Liver (tissue), 9 donors: ENCODE results near the gene PHKG2. TPM values are rescaled to one million over a fixed set of nuclear protein-coding genes. Genes with fewer than 3 reads are reported as not detected.
A peak's percentile ranks its signal among the peaks of the same experiment; 100 is the strongest.

Source experiments
- DNase-seq: peaks from one replicate; pipeline ENCODE4 v3.0.0-alpha.2; 2017; ENCODE audit warnings: low spot score
- H3K27ac ChIP-seq, 2 donors: one replicate each; pipeline ENCODE4 v1.7.0; 2013; ENCODE audit warnings: inconsistent platforms in 2 of 2, low read length in 2 of 2, control low read depth in 1 of 2, low read depth in 1 of 2, mild to moderate bottlenecking in 1 of 2
- H3K27me3 ChIP-seq, 4 donors: one replicate each; pipeline versions ENCODE4 v1.6.1 to v1.7.0; 2013; ENCODE audit warnings: low read length in 3 of 4, inconsistent platforms in 1 of 4, mild to moderate bottlenecking in 1 of 4, moderate library complexity in 1 of 4; ENCODE audit not compliant: control insufficient read depth in 4 of 4, insufficient read depth in 4 of 4
- H3K36me3 ChIP-seq, 4 donors: one replicate each; pipeline versions ENCODE4 v1.6.1 to v1.7.0; 2013; ENCODE audit warnings: low read length in 3 of 4, mild to moderate bottlenecking in 3 of 4, low read depth in 1 of 4, moderate library complexity in 1 of 4; ENCODE audit not compliant: control insufficient read depth in 4 of 4, insufficient read depth in 3 of 4
- H3K4me1 ChIP-seq, 4 donors: one replicate each; pipeline versions ENCODE4 v1.6.1 to v1.7.0; 2013; ENCODE audit warnings: low read length in 3 of 4, mild to moderate bottlenecking in 3 of 4, moderate library complexity in 1 of 4; ENCODE audit not compliant: control insufficient read depth in 4 of 4, insufficient read depth in 4 of 4
- H3K4me3 ChIP-seq, 3 donors: one replicate each; pipeline versions ENCODE4 v1.6.1 to v1.7.0; 2013; ENCODE audit warnings: low read length in 3 of 3, control low read depth in 1 of 3, low read depth in 1 of 3, mild to moderate bottlenecking in 1 of 3
- H3K9ac ChIP-seq, 2 donors: one replicate each; pipeline ENCODE4 v1.7.0; 2013; ENCODE audit warnings: low read length in 2 of 2, mild to moderate bottlenecking in 2 of 2, moderate library complexity in 2 of 2, control low read depth in 1 of 2, low read depth in 1 of 2
- H3K9me3 ChIP-seq, 4 donors: one replicate each; pipeline versions ENCODE4 v1.6.1 to v1.7.0; 2013; ENCODE audit warnings: low read length in 3 of 4; ENCODE audit not compliant: control insufficient read depth in 4 of 4
- HNF4A ChIP-seq, 2 donors: conservative IDR thresholded peaks; 2 replicates each; pipeline ENCODE4 v1.6.1; 2016; ENCODE audit warnings: antibody characterized with exemption in 2 of 2, mild to moderate bottlenecking in 2 of 2
- HNF4G ChIP-seq: IDR thresholded peaks from 2 replicates; pipeline ENCODE4 v1.6.1; 2016; ENCODE audit warnings: antibody characterized with exemption
- JUND ChIP-seq, 2 donors: IDR thresholded peaks; 2 replicates each; pipeline ENCODE4 v1.6.1; 2016; ENCODE audit warnings: antibody characterized with exemption in 2 of 2
- NR2F2 ChIP-seq: IDR thresholded peaks from 2 replicates; pipeline ENCODE4 v1.6.1; 2016; ENCODE audit warnings: antibody characterized with exemption
- RAD21 ChIP-seq, 2 donors: IDR thresholded peaks; 2 replicates each; pipeline ENCODE4 v1.6.1; 2016; ENCODE audit warnings: antibody characterized with exemption in 2 of 2, mild to moderate bottlenecking in 2 of 2
- RXRA ChIP-seq, 2 donors: IDR thresholded peaks; 2 replicates each; pipeline ENCODE4 v1.6.1; 2017 to 2018; ENCODE audit warnings: antibody characterized with exemption in 2 of 2, mild to moderate bottlenecking in 1 of 2
- SP1 ChIP-seq: IDR thresholded peaks from 2 replicates; pipeline ENCODE4 v1.6.1; 2018; ENCODE audit warnings: antibody characterized with exemption, mild to moderate bottlenecking
- TAF1 ChIP-seq: conservative IDR thresholded peaks from 2 replicates; pipeline ENCODE4 v1.6.1; 2016; ENCODE audit warnings: antibody characterized with exemption, mild to moderate bottlenecking
- YY1 ChIP-seq: IDR thresholded peaks from 2 replicates; pipeline ENCODE4 v1.6.1; 2016; ENCODE audit warnings: antibody characterized with exemption, mild to moderate bottlenecking
- WGBS: extraction: QIAGEN DNeasy Blood & Tissue Kit; methylation state at CpG from one replicate; pipeline ENCODE4 v1.1.7; 2013; 5-methylcytosine and 5-hydroxymethylcytosine counted together
- polyA plus RNA-seq, 2 donors: library from polyadenylated mRNA; stranded (reverse) in 1 of 2; unstranded in 1 of 2; fragments of 200-250 nt in 1 of 2; fragments of >200 nt in 1 of 2; fragmentation: Nextera tagmentation in 1 of 2; extraction: Ambion mirVana in 1 of 2; gene quantifications; one replicate each; pipeline versions ENCODE4 v1.2.1 to v1.2.3, GENCODE V29; 2013 to 2015
- total RNA-seq, 2 donors: library from RNA; depleted of rRNA; stranded (reverse); fragments of >200 nt; gene quantifications; one replicate each; pipeline ENCODE4 v1.2.3, GENCODE V29; 2014
- TF ChIP-seq, protein P1 (sequence below): fragments of 150-350 bp; IDR thresholded peaks from 2 replicates; pipeline ENCODE4 v1.5.1; 2017; ENCODE audit warnings: improper control_type of control experiment, low read depth, low read length; ENCODE audit not compliant: missing input control
- TF ChIP-seq, protein P2 (sequence below): IDR thresholded peaks from 2 replicates; pipeline ENCODE4 v1.6.1; 2016; ENCODE audit warnings: antibody characterized with exemption
- TF ChIP-seq, protein P3 (sequence below): IDR thresholded peaks from 2 replicates; pipeline ENCODE4 v1.6.1; 2016; ENCODE audit warnings: antibody characterized with exemption, mild to moderate bottlenecking
- donor health status: healthy.
- donor health status: healthy.
- donor health status: healthy.
- donor health status: healthy.
- donor health status: healthy.

PHKG2 gene
- total and polyA plus RNA-seq, 4 donors = 9.2 to 21.2 (median 17.9) TPM

DNA sequence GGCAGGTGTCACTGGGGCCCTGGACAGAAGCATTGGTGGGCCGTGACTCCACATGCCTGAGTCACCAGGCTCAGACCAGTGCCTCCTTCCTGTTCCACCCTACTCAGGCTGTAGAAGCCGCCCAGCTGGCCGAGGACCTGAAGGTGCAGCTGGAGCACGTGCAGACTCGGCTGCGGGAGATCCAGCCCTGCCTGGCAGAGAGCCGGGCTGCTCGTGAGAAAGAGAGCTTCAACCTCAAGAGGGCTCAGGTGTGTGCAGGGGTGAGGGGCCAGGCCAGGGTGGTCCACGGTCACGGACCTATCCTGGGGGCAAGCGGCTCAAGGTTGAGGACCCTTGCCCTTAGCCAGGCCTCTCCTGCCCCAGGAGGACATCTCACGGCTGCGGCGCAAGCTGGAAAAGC is 23.5 kb downstream of the PHKG2 start:
- no peak for DNase-seq
- 95% methylated on average over 14 of the region's 14 CpGs for WGBS

DNA sequence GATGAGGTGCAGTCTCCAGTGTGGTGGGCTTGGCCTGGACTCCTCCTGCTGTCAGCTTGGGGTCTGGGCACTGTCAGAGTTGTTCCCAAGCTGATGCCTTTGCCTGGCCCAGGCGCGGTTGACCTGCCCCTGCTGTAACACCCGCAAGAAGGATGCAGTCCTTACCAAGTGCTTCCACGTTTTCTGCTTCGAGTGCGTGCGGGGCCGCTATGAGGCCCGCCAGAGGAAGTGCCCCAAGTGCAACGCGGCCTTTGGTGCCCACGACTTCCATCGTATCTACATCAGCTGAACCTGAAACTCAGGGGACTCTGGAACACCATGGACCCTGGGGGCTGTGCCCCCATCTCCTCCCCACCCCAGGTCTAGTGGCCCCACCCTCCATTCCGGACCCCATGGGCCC is 25.6 kb downstream of the PHKG2 start:
- 91% methylated on average over 14 of the region's 14 CpGs for WGBS
- Histone ChIP-seq H3K4me1 (peaks cover 2 to 14% (median 7%) of the 10 kb centered on the region in 4 donors), H3K36me3 (peaks cover 14 to 49% (median 33%) of the 10 kb centered on the region in 4 donors)

More for the DNA sequence above, 23.5 kb downstream of the PHKG2 start:
- H3K27ac ChIP-seq = no peak overlapping the region
- H3K36me3 ChIP-seq = peaks cover 27 to 70% (median 53%) of the 10 kb centered on the region in 4 donors
- TF ChIP-seq, protein P1, sequence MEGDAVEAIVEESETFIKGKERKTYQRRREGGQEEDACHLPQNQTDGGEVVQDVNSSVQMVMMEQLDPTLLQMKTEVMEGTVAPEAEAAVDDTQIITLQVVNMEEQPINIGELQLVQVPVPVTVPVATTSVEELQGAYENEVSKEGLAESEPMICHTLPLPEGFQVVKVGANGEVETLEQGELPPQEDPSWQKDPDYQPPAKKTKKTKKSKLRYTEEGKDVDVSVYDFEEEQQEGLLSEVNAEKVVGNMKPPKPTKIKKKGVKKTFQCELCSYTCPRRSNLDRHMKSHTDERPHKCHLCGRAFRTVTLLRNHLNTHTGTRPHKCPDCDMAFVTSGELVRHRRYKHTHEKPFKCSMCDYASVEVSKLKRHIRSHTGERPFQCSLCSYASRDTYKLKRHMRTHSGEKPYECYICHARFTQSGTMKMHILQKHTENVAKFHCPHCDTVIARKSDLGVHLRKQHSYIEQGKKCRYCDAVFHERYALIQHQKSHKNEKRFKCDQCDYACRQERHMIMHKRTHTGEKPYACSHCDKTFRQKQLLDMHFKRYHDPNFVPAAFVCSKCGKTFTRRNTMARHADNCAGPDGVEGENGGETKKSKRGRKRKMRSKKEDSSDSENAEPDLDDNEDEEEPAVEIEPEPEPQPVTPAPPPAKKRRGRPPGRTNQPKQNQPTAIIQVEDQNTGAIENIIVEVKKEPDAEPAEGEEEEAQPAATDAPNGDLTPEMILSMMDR = no peak
- TF ChIP-seq RAD21 (IDR thresholded peaks at IDR 0.05) (no peak), NR2F2 (no peak), SP1 (no peak), JUND (IDR thresholded peaks at IDR 0.05) (no peak), TAF1 (no peak)
- TF ChIP-seq, protein P2, sequence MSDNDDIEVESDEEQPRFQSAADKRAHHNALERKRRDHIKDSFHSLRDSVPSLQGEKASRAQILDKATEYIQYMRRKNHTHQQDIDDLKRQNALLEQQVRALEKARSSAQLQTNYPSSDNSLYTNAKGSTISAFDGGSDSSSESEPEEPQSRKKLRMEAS = no peak
- H3K4me3 ChIP-seq = no peak overlapping the region
- no peaks in the 10 kb centered on the region for H3K9me3 ChIP-seq
- H3K27me3 ChIP-seq = no peaks in the 10 kb centered on the region
- H3K9ac ChIP-seq = no peak overlapping the region
- H3K4me1 ChIP-seq = peaks cover 2 to 10% (median 7%) of the 10 kb centered on the region in 4 donors

DNA sequence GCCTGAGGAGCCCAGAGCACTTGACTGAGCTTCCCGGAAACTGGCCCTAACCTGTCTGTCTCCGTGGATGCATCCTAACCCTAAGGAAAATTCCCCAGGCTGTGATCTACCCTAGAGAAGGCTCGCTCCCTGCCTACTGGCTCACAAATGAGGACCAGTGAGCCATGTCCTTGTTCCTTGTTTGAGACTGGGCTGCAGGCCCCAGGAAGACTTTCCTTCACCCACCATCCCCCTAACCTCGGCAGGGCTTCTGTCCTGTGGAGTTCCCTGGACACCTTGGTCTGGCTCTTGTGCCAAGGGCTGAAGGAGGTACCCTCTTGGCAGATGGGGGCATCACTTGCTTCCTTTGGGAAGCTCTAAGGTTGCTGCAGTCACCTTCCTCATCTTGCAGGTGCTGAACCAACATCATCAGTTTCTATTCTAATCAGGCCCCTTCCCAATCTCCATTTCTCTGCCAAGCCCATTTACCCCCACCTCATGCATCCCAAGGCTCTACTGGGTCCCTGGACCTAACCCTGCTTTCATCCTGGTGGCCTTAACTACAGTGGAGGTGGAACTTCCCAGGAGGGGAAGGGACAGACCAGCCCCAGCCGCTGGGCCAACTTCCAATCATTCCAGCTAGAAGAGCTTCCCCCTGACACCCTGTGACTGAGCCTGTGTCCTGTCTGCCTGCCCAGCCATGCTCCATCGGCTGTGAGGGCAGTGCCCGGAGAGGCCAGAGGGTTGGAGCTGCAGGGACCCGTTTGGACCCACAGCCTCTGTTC is 26.3 kb downstream of the PHKG2 start:
- Histone ChIP-seq H3K4me3 (peak overlapping the region in 2 of 3 donors; percentile 54 to 80), H3K9me3 (no peaks in the 10 kb centered on the region), H3K27me3 (no peaks in the 10 kb centered on the region), H3K36me3 (peaks cover 11 to 42% (median 26%) of the 10 kb centered on the region in 4 donors), H3K4me1 (peaks cover 2 to 14% (median 7%) of the 10 kb centered on the region in 4 donors), H3K27ac (peak overlapping the region; percentile 79 to 95), H3K9ac (no peak overlapping the region)
- DNase-seq = no peak
- 65% methylated on average over 8 of the region's 8 CpGs for WGBS
- TF ChIP-seq, protein P3, sequence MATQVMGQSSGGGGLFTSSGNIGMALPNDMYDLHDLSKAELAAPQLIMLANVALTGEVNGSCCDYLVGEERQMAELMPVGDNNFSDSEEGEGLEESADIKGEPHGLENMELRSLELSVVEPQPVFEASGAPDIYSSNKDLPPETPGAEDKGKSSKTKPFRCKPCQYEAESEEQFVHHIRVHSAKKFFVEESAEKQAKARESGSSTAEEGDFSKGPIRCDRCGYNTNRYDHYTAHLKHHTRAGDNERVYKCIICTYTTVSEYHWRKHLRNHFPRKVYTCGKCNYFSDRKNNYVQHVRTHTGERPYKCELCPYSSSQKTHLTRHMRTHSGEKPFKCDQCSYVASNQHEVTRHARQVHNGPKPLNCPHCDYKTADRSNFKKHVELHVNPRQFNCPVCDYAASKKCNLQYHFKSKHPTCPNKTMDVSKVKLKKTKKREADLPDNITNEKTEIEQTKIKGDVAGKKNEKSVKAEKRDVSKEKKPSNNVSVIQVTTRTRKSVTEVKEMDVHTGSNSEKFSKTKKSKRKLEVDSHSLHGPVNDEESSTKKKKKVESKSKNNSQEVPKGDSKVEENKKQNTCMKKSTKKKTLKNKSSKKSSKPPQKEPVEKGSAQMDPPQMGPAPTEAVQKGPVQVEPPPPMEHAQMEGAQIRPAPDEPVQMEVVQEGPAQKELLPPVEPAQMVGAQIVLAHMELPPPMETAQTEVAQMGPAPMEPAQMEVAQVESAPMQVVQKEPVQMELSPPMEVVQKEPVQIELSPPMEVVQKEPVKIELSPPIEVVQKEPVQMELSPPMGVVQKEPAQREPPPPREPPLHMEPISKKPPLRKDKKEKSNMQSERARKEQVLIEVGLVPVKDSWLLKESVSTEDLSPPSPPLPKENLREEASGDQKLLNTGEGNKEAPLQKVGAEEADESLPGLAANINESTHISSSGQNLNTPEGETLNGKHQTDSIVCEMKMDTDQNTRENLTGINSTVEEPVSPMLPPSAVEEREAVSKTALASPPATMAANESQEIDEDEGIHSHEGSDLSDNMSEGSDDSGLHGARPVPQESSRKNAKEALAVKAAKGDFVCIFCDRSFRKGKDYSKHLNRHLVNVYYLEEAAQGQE = no peak
- TF ChIP-seq, protein P1 = no peak
- TF ChIP-seq YY1 = no peak
- no peak for TF ChIP-seq HNF4G
- TF ChIP-seq JUND (IDR thresholded peaks at IDR 0.05) = no peak
- no peak for TF ChIP-seq SP1

More for the DNA sequence above, 25.6 kb downstream of the PHKG2 start:
- Histone ChIP-seq H3K9ac (no peak overlapping the region), H3K27ac (no peak overlapping the region), H3K27me3 (no peaks in the 10 kb centered on the region), H3K4me3 (no peak overlapping the region), H3K9me3 (no peaks in the 10 kb centered on the region)
- TF ChIP-seq, protein P1 = no peak
- TF ChIP-seq, protein P2 = no peak
- TF ChIP-seq RXRA (IDR thresholded peaks at IDR 0.05) (no peak), HNF4A (conservative IDR thresholded peaks at IDR 0.05) (no peak)
- DNase-seq = no peak
